GM20431 (cell line): ENCODE measurements around the gene B4GALT1.
"Not testable (repeated sequence)": the region's sequence is repeated elsewhere in the genome, so short reads cannot be mapped to it uniquely, and the experiment has no call there.

Experiments used
- in situ Hi-C: fragments of 300-500 bp; cut with MseI, MboI; formaldehyde crosslinking; loops from one replicate; pipeline ENCODE4 v1.15.0; 2020; ENCODE audit warnings: low sequenced_read_pairs; ENCODE audit not compliant: unreplicated experiment

B4GALT1 gene

DNA sequence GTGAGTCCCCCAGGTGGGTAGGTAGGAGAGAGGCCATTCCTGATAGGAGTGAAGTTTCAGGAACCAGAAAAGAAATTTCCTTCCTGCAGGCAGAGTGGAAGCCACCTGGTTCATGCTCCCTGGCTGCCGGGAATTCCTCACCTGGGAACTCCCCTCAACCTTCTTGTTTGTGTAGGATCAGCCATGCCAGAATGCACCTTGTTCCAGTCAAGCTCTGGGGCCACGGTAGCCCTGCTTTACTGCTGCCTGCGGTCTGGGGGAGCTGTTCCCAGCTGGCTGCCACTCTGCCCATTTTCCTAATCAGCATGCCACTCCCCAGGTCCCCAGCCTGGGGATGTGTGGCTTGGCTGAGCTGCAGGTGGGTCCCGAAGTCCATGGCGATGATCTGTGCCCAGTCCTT, 18.7 kb upstream of the B4GALT1 start:
- in situ Hi-C loops, result no loop called here

GRCh38 chr9:33185406-33185805, 18.3 kb upstream of the B4GALT1 start:
- in situ Hi-C loops, result no loop called here

DNA sequence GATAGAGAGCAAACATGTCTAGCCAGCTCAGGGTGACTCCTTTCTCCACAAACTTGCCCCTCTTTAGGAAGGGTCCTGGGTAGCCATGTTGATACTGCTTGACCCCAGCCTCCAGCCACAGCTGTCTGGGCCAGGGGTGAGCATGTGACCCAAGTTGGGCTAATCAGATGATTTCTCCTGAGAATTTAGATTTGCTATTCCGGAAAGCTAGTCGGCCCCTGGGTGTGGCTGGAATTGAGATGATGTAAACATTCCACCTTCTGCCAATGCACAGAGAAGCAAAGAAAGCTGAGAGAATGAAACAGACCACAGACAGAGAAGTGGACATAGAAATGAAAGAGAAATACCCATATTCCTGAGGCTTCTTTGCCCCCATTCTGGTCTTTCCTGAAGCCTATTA, 17.8 kb upstream of the B4GALT1 start:
- in situ Hi-C loops, result no loop called here

DNA sequence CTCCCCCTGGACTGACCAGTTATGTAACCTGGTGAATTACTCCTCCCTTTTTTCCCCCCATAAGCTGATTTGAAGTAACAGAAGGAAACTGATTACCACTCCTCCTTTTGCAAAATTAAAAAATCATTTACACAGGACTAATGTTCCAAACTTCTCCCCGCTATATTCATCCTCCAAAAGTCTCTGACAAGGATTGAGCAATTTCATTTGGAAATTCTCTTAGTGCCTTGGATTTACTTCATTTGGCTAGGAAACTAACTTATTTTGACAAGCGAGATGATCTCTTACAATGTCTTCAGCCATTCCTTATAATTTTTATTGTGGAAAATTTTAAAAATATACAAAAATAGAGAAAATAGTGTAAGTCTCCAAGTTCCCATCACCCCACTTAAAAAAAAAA, 15.4 kb upstream of the B4GALT1 start:
- in situ Hi-C loops, result no loop called here

DNA sequence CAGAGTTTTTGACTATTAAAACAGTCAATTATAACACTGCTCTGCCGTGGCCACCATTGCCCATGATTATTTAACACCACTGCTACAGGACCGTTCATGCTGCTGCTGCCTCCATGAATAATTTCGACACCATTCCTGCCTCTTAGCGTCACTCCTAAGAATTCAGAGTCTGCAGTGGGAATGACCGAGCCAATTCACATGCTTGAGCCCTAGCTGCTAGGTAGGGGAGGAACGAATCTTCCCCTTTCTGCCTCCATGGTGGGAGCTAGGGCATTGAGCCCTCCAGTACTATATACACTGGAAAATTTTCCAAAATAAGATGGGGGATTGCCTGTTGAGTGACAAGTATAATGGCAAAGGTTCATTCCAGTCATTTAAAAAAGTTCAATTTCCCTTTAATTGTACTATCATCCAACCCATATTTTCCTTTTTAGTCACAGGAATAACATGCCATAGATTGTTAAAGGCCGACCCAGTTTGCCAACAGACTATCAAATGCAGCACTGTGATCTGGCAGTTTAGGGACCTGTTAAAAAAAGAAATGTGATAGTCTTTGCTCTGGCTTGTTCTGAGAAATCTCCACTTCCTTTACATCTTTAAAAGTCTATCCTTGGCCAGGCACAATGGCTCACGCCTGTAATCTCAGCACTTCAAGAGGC, 13.5 kb upstream of the B4GALT1 start:
- in situ Hi-C loops, result no loop called here

DNA sequence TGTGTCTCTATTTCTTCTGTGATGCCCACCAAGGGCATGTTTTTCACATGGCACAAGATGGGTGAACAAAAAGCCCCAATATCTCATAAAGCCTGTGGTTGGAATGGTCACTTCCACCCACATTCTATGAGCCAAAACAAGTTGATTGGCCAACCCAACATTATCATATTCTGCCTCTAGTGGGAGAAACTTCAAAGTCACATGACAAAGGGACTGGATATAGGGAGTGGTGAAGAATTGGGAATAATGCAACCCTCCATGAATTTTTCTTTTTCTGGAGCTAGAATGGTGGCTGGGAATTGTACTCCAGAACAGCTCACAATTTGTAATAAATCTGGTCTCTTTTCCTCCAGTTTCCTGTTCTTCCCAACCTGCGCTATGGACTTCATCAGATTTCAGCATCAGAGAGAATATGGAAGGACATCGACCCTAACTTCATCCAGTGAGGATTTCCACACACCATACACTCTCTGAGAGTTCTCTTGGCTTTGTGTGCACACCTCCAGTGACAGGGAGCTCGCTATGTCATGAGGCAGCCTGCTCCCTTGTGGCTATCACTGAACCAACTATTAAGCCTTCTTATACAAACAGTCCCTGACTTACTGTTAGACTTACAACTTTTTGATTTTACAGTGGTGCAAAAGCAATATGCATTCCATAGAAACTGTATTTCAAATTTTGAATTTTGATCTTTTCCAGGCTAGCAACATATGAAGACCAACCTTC, 12.0 kb upstream of the B4GALT1 start:
- in situ Hi-C loops, result no loop called here

DNA sequence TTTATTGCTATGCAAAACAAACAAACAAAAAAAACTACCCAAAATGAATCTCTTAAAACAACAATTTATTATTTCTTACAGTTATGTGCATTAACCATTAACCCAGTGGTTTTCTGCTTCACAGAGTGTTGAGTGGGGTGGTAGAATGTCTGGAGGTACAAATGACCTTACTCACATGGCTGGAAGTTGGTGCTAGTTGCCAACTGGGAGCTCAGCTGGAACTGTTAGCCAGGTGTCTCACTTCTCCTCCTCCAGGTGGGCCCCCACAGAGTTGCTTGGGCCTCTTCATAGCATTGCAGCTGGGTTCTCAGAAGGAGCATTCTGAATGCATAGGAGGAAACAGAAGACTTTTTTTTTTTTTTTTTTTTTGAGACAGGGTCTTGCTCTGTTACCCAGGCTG, 10.5 kb upstream of the B4GALT1 start:
- in situ Hi-C loops, result no loop called here

DNA sequence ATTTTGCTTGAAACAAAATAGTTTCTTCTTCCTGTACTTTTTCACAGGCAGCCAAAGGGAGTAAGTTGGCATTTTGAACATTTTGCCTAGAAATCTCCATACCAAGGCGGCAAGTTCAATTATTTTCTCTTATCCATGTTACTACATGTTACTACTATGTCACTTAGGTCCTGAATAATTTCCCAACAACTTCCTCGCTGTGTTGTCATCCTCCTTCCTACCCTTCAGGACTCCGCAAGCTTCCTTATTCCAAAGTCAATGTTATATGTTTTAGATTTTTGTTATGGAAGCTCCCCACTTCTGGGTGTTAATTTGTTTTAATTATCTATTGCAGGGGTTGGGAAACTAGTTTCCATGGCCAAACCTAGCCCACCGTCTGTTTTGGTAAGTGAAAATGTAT, 9.9 kb upstream of the B4GALT1 start:
- in situ Hi-C loops, result no loop called here

- in situ Hi-C loops, result no loop called here
These were observed 8.7 kb upstream of the B4GALT1 start for GRCh38 chr9:33175649-33176325.

DNA sequence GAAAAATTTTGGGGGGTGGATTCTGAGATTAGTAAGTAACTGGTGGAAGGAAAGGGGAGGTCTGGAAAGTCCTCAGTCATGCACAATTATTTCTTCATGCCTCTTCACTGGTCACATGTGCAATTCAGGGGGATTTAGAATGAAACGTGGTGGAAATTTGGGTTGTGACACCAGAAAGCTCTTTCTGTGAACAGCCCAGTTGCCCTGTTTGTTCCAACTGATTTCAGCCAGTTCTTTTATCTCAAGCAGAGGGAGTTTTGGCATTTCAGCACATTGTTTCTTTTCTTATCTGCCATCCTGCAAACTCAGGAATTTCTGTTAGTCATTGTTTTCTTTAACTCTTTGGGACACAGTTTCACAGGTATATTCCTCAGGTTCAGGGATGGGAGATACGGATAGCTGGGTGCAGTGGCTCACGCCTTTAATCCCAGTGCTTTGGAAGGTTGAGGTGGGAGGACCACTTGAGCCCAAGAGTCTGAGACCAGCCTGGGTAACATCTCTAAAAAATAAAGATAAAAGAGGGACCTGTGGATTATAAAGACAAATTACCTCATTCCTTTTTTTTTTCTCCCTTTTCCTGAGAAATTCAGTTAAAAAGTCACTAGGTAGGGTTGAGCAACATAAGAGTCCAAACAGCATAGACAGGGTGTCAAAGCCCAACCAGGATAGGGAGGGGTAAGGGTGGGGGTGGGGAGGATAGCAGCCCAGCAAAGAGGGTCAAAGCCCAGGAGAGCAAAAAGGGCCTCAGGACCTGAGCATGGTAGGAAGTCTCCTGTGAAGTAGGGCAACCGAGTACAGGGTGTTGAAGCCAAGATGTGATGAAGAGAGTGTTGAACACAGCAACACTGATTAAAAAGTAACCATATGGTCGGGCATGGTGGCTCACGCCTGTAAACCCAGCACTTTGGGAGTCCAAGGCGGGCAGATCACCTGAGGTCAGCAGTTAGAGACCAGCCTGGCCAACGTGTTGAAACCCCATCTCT, 5.4 kb upstream of the B4GALT1 start:
- in situ Hi-C loops, result no loop called here

- in situ Hi-C loops, result no loop called here
These were observed 3.6 kb upstream of the B4GALT1 start for GRCh38 chr9:33170464-33171415.

- in situ Hi-C loops, result no loop called here
These were observed 1.9 kb upstream of the B4GALT1 start for GRCh38 chr9:33168941-33169544.

DNA sequence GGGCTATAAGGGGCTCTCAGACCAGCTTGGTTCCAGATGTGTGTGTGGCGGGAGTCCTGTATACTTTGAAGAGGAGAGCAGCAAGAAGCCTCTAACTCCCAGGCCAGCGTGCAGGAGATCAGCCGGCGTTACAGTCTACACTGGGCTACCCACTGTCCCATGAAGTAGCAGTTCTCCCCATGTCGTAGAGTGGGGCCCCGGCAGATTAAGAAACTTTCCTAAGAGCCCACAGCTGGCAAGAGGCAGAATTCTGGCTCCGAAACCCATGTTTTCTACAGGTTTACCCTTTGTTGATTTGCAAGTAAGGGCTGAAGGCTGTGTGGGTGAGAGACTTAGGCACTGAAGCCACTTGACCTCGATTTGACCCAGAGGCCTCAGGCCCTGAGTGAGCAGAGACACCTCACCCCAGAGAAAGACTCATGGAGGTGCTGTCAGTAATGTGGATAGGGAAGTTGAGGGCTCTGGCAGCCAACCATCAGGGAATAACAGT, 881 bp upstream of the B4GALT1 start:
- in situ Hi-C loops, result no loop called here

- in situ Hi-C loops, result no loop called here
These were observed 679 bp downstream of the B4GALT1 start for GRCh38 chr9:33166231-33167083.

- in situ Hi-C loops, result no loop called here
These were observed 1.6 kb downstream of the B4GALT1 start for GRCh38 chr9:33165263-33166151.

GRCh38 chr9:33164921-33165262, 2.2 kb downstream of the B4GALT1 start:
- in situ Hi-C loops, result not testable (repeated sequence)
